SK-MEL-5 (cell line): ENCODE data around the gene FLT3LG. TPM values are rescaled to one million over a fixed set of nuclear protein-coding genes. Genes with fewer than 3 reads are reported as not detected.
A peak's percentile ranks its signal among the peaks of the same experiment; 100 is the strongest.

Experiments used
- DNase-seq: peaks from one replicate; pipeline ENCODE4 v3.0.0-alpha.2; 2016; ENCODE audit warnings: low read depth, low spot score
- in situ Hi-C: cut with HindIII; loops from 2 replicates; pipeline ENCODE4 v1.10.0; 2016; ENCODE audit warnings: low sequenced_read_pairs, high pct_unique_total_duplicates, low pct_unique_long_range_greater_than_20kb
- total RNA-seq: library from RNA; depleted of rRNA; stranded (reverse); fragments of >200 nt; shearing (Covaris generic); gene quantifications from 2 replicates; pipeline ENCODE4 v1.2.3, GENCODE V29; 2014

FLT3LG gene
- total RNA-seq, 1 experiment from 2014 or later = 0.37 TPM

- in situ Hi-C loops = no loop called here
Observed at GRCh38 chr19:49475191-49475917, 1.3 kb downstream of the FLT3LG start.

DNA sequence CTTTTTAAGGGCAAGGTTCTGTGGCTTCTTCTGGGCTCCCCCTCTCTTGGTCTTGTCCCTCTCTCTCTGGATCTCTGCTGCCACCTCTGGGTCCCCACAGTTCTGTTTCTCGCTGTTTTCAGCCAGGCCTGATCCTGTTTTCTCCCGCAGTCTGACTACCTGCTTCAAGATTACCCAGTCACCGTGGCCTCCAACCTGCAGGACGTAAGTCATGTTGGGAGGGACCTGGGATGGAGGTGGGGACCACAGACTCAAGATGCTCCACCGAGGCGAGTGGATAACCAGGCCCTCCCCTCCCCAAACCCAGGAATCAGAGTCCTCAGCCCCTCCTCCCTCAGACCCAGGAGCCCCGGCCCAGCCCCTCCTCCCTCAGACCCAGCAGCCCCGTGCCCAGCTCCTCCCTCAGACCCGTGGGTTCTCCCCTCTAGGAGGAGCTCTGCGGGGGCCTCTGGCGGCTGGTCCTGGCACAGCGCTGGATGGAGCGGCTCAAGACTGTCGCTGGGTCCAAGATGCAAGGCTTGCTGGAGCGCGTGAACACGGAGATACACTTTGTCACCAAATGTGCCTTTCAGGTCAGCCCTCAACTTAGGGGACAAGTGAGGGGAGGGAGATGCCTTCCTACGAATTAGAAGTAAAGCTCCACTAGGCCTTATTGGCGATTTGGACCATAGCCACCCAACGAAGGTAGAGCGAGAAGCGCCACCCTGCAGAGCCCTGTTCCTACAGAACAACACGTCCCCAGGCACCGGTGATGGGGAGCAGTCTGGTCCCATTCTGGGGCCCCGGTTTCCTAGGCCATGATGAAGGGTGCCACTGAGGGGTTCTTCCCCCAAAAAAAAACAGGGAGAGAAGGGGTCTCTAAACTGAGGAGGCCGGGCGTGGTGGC, 2.2 kb downstream of the FLT3LG start:
- in situ Hi-C loops = no loop called here
- DNase-seq = peak; percentile 77

More at GRCh38 chr19:49475191-49475917, 1.3 kb downstream of the FLT3LG start:
- no peak for DNase-seq

DNA sequence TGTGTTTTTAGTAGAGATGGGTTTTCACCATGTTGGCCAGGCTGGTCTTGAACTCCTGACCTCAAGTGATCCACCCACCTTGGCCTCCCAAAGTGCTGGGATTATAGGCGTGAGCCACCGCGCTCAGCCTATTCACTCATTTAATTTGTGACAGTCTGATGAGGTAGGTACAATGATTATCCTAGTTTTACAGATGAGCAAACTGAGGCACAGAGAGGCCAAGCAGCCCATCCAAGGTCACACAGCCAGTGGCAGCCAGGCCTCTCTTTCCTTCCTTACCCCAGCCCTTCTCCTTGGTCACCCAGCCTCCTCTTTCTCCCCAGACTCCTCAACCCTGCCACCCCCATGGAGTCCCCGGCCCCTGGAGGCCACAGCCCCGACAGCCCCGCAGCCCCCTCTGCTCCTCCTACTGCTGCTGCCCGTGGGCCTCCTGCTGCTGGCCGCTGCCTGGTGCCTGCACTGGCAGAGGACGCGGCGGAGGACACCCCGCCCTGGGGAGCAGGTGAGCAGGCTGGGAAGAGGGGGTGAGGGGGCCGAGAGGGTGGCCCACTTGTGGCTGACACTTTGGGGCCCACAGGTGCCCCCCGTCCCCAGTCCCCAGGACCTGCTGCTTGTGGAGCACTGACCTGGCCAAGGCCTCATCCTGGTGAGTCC, 6.1 kb downstream of the FLT3LG start:
- no peak for DNase-seq
- in situ Hi-C loops = no loop called here

GRCh38 chr19:49481020-49481683, 7.1 kb downstream of the FLT3LG start:
- no peak for DNase-seq
- in situ Hi-C loops = no loop called here

- in situ Hi-C loops = no loop called here
- no peak for DNase-seq
Observed at GRCh38 chr19:49486232-49486631, 12.2 kb downstream of the FLT3LG start.

DNA sequence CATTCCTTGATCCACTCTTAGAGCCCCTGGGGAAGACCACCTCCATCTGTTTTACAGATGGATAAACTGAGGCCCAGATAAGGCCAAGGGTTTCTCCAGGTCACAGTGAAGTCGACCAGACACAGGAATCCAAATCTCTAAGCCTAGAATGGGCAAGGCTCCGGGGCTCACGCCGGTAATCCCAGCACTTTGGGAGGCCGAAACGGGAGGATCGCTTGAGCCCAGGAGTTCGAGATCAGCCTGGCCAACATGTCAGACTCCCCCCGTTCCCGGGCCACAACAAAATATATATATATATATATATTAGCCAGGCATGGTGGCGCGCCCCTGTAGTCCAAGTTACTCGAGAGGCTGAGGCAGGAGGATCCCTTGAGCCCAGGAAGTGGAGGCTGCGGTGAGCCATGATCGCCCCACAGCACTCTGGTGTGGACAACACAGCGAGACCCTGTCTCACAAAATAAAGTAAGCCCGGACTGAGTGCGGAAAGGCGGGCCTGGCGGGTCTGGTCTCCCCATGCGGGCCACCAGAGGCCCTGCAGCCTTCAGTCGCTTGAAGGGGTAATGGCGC, 12.8 kb downstream of the FLT3LG start:
- in situ Hi-C loops = no loop called here
- no peak for DNase-seq

DNA sequence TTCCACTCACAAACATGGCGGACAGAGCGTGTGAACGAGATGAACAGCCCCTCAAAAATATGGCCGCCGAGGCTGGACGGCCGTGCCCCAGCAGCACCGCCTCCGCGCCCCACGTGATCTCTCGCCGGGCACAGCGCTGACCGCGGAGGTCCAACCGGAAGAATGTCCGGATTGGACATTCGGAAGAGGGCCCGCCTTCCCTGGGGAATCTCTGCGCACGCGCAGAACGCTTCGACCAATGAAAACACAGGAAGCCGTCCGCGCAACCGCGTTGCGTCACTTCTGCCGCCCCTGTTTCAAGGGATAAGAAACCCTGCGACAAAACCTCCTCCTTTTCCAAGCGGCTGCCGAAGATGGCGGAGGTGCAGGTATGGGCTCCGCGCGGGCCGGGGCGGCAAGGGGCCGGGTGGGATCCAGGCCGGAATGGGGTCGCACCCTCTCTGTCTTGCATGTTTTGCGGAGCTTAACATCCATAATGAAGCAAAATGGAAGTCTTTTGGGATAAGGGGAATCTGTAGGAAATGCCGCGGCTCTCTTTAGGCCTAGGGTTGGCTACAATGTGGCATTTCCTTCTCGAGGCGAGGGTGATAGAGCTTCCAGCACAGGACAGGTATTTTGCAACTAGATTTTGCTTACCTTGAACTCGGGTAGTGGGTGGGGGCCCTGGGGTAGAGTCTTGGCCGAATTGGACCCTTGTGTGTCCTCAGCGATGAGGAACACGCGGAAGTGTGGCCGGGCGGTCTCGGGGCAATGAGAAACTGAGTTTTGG, 13.4 kb downstream of the FLT3LG start, which contains the start of gene RPL13A:
Gene RPL13A, plus strand, starts transcription at position 332 of the 769 bp plus-strand sequence. Its CDS starts 22 bp downstream, at position 354.
- DNase-seq = peak; percentile 99
- in situ Hi-C loops = no loop called here

- in situ Hi-C loops = no loop called here
- DNase-seq = no peak
Observed at GRCh38 chr19:49488046-49488862, 14.2 kb downstream of the FLT3LG start.

DNA sequence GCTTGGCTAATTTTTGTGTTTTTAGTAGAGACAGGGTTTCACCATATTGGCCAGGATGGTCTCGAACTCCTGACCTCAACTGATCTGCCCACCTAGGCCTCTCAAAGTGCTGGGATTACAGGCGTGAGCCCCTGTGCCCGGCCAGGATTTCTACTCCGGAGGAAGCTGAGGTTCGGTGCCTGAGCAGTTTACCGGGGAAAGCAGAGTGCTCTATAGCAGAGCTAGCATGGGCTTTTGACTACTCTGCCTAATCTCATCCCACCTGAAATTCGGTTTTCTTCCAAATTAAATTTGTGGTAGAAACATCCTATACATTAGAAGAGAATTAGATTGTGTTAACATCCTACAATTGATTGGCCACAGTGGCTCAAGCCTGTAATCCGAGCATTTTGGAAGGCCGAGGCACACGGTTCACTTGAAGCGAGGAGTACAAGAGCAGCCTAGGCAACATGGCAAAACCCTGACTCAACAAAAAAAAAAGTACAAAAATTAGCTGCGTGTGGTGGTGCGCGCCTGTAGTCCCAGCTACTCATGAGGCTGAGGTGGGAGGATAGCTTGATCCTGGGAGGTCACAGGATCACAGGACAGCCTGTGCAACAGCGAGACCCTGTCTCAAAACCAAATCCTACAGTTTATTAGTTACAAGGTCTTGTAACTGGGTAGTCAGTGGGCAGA, 15.0 kb downstream of the FLT3LG start:
- in situ Hi-C loops = no loop called here
- DNase-seq = no peak

DNA sequence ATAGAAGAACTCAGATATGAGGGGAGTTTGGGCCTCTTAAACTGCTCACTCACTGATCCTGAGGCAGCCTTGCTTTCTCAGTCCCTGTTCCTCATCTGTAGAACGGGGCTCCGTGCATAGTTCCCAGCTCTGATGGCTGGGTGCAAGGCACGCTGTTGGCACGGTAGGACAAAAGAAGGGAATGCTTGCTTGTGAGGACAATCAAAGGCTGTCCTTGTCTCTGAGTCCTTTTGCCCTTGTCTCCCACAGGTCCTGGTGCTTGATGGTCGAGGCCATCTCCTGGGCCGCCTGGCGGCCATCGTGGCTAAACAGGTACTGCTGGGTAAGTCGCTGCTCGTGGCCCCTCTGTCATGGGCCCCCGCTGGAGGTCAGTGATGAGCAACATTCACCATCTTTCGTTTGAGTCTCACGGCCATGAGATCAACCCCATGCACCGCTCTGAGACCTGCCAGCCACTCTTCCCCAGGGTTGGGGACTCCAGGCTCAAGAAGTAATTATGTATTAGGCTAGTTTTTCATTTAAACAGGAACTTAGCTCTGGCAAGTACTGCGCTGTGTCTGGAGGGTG, 15.7 kb downstream of the FLT3LG start:
- in situ Hi-C loops = no loop called here
- peak; percentile 60 for DNase-seq

DNA sequence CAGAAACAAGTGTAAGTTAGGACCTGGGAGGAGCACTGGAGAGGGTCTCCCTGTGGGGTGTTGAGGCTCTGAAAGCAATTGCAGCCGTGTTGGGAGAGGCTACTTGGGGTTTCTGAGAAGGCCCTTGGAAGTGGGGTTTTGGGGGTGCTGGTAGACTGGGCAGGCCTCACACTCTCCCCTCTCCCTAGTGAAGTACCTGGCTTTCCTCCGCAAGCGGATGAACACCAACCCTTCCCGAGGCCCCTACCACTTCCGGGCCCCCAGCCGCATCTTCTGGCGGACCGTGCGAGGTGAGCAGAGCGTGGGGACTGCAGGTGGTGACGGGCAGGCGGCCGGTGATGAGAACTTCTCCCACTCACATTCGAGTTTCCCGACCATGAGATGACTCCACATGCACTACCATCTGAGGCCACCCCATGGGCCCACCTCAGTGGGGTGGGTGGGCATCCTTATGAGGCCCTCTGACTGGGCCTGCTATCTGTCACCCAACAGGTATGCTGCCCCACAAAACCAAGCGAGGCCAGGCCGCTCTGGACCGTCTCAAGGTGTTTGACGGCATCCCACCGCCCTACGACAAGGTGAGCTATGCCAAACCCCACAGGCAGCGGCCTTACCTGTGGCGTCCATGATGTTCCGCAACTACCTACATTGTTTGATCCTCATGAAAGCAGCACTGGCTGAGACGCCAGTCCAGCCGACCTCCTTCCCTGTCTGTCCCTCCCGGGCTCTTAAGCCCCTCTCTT, 16.4 kb downstream of the FLT3LG start:
- no peak for DNase-seq

DNA sequence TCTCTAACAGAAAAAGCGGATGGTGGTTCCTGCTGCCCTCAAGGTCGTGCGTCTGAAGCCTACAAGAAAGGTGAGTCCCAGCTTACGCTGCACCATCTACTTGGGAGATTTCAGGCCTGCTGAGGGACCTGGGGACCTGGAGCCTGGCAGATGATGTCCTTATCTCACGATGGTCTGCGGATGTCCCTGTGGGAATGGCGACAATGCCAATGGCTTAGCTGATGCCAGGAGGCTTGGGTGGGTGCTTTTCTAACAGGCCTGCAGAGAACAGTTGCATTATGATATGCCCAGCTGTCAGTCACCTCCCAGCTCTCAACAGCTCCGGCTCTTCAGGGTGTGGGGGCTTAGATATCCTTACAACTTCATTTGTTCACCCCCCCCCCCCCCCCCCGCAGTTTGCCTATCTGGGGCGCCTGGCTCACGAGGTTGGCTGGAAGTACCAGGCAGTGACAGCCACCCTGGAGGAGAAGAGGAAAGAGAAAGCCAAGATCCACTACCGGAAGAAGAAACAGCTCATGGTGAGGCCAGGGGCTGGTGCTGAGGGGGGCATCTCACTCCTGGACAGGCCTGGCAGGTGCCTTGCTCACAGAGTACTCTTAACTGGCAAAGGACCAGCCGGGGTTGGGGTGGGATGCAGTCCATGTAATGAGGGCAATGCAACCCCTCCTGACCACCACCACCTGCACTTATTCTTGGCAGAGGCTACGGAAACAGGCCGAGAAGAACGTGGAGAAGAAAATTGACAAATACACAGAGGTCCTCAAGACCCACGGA, 17.2 kb downstream of the FLT3LG start:
- in situ Hi-C loops = no loop called here
- DNase-seq = no peak

More for the DNA sequence above, 16.4 kb downstream of the FLT3LG start:
- in situ Hi-C loops = no loop called here

GRCh38 chr19:49491804-49492572, 18.0 kb downstream of the FLT3LG start:
- no peak for DNase-seq
- in situ Hi-C loops = no loop called here
